ENCODE measurements around the gene NAGPA. TPM values are rescaled to one million over a fixed set of nuclear protein-coding genes. Genes with fewer than 3 reads are reported as not detected.

The NAGPA gene
- polyA plus RNA-seq, 1 donor (not counting 4 experiments of a cell fraction or from before 2014, with no cell fraction given): 5.0 TPM

GRCh38 chr16:5006348-5007193, 27.2 kb downstream of the NAGPA start:
- H3K36me3 ChIP-seq (ENCODE audit: control insufficient read depth in 2 of 2, extremely low read depth in 1 of 2, insufficient read depth in 2 of 2, low read length in 2 of 2): no peaks in the 10 kb centered on the region
- H3K4me1 ChIP-seq (ENCODE audit: control insufficient read depth, extremely low read depth, insufficient read depth, low read length): no peaks in the 10 kb centered on the region
- dilution Hi-C loops (cut with MboI; ENCODE audit: extremely low pct_ligation_motif_present, low sequenced_read_pairs): no loop called here
- DNase-seq (ENCODE audit: low read depth, low spot score) (no peak), FAIRE-seq (no peak)
- no peaks in the 10 kb centered on the region for H3K9me1 ChIP-seq (ENCODE audit: control insufficient read depth, extremely low read depth, insufficient read depth, low read length)
- no peaks in the 10 kb centered on the region for H3K27me3 ChIP-seq (ENCODE audit: control insufficient read depth, extremely low read depth, insufficient read depth, low read length)
- TF ChIP-seq CTCF (optimal IDR thresholded peaks at IDR 0.05 in 1 of 3, IDR thresholded peaks at IDR 0.05 in 1 of 3, conservative IDR thresholded peaks at IDR 0.05 in 1 of 3; ENCODE audit: extremely low read depth in 1 of 3, insufficient read depth in 2 of 3, low read length in 3 of 3) (no peak), EZH2 (IDR thresholded peaks at IDR 0.05; ENCODE audit: low read length) (no peak)
- no peak overlapping the region for H3K4me3 ChIP-seq (ENCODE audit: control insufficient read depth in 2 of 3, extremely low read depth in 1 of 3, insufficient read depth in 2 of 3, low read depth in 1 of 3, low read length in 3 of 3)
- no peaks in the 10 kb centered on the region for H3K9me3 ChIP-seq (ENCODE audit: control insufficient read depth, low read depth, low read length)
- no peak overlapping the region for H3K9ac ChIP-seq (ENCODE audit: control insufficient read depth, extremely low read depth, insufficient read depth, low read length)
- no peaks in the 10 kb centered on the region for H3K79me2 ChIP-seq (ENCODE audit: control insufficient read depth, insufficient read depth, low read length)
- H3K27ac ChIP-seq (ENCODE audit: control insufficient read depth, insufficient read depth, low read length): no peak overlapping the region
- H3K4me2 ChIP-seq (ENCODE audit: control insufficient read depth, extremely low read depth, insufficient read depth, low read depth, low read length): no peak overlapping the region
- H2AFZ ChIP-seq (ENCODE audit: control insufficient read depth, low read length): no peak overlapping the region
- no peaks in the 10 kb centered on the region for H4K20me1 ChIP-seq (ENCODE audit: control insufficient read depth, extremely low read depth, insufficient read depth, low read length)

GRCh38 chr16:5005916-5006315, 27.8 kb downstream of the NAGPA start:
- TF ChIP-seq CTCF (optimal IDR thresholded peaks at IDR 0.05 in 1 of 3, IDR thresholded peaks at IDR 0.05 in 1 of 3, conservative IDR thresholded peaks at IDR 0.05 in 1 of 3; ENCODE audit: extremely low read depth in 1 of 3, insufficient read depth in 2 of 3, low read length in 3 of 3) (no peak), EZH2 (IDR thresholded peaks at IDR 0.05; ENCODE audit: low read length) (no peak)
- Histone ChIP-seq H3K4me3 (ENCODE audit: control insufficient read depth in 2 of 3, extremely low read depth in 1 of 3, insufficient read depth in 2 of 3, low read depth in 1 of 3, low read length in 3 of 3) (no peak overlapping the region), H3K27ac (ENCODE audit: control insufficient read depth, insufficient read depth, low read length) (no peak overlapping the region), H3K4me1 (ENCODE audit: control insufficient read depth, extremely low read depth, insufficient read depth, low read length) (no peaks in the 10 kb centered on the region), H3K9ac (ENCODE audit: control insufficient read depth, extremely low read depth, insufficient read depth, low read length) (no peak overlapping the region), H2AFZ (ENCODE audit: control insufficient read depth, low read length) (no peak overlapping the region), H4K20me1 (ENCODE audit: control insufficient read depth, extremely low read depth, insufficient read depth, low read length) (no peaks in the 10 kb centered on the region), H3K79me2 (ENCODE audit: control insufficient read depth, insufficient read depth, low read length) (no peaks in the 10 kb centered on the region), H3K27me3 (ENCODE audit: control insufficient read depth, extremely low read depth, insufficient read depth, low read length) (no peaks in the 10 kb centered on the region), H3K36me3 (ENCODE audit: control insufficient read depth in 2 of 2, extremely low read depth in 1 of 2, insufficient read depth in 2 of 2, low read length in 2 of 2) (no peaks in the 10 kb centered on the region), H3K9me1 (ENCODE audit: control insufficient read depth, extremely low read depth, insufficient read depth, low read length) (no peaks in the 10 kb centered on the region), H3K4me2 (ENCODE audit: control insufficient read depth, extremely low read depth, insufficient read depth, low read depth, low read length) (no peak overlapping the region), H3K9me3 (ENCODE audit: control insufficient read depth, low read depth, low read length) (no peaks in the 10 kb centered on the region)
- DNase-seq (ENCODE audit: low read depth, low spot score) (no peak), FAIRE-seq (no peak)
- dilution Hi-C loops (cut with MboI; ENCODE audit: extremely low pct_ligation_motif_present, low sequenced_read_pairs): no loop called here

Measured in keratinocyte (primary cell).